Calu3 (cell line): Measurements from ENCODE around the gene MLYCD. TPM values are rescaled to one million over a fixed set of nuclear protein-coding genes. Genes with fewer than 3 reads are reported as not detected.

ENCODE experiments used
- BruUV-seq: library from RNA; stranded (reverse); fragments of 400-500 nt; replicated peaks from 2 replicates; lab custom pipeline; 2021; lab: Mats Ljungman, UMichigan
- CTCF ChIA-PET: fragments of 300-600 bp; sonication (Branson Sonifier 250); formaldehyde crosslinking; loops from one replicate; lab custom pipeline; 2022; ENCODE audit warnings: antibody characterized with exemption; lab: Charles Lee
- DNase-seq: peaks from one replicate; pipeline ENCODE4 v3.0.0; 2022
- H3K27ac Mint-ChIP-seq: one replicate; pipeline ENCODE4 v1.8.0; 2022; ENCODE audit warnings: mixed read lengths; ENCODE audit not compliant: unreplicated experiment
- H3K27me3 Mint-ChIP-seq: one replicate; pipeline ENCODE4 v1.8.0; 2022; ENCODE audit warnings: mixed read lengths; ENCODE audit not compliant: unreplicated experiment
- H3K36me3 Mint-ChIP-seq: one replicate; pipeline ENCODE4 v1.8.0; 2022; ENCODE audit warnings: mild to moderate bottlenecking, moderate library complexity, mixed read lengths; ENCODE audit not compliant: insufficient read depth, unreplicated experiment
- H3K4me1 Mint-ChIP-seq: one replicate; pipeline ENCODE4 v1.8.0; 2022; ENCODE audit warnings: mild to moderate bottlenecking, low read depth, mixed read lengths; ENCODE audit not compliant: unreplicated experiment
- H3K4me3 Mint-ChIP-seq: one replicate; pipeline ENCODE4 v1.8.0; 2022; ENCODE audit warnings: mild to moderate bottlenecking, low read depth, moderate library complexity, mixed read lengths; ENCODE audit not compliant: unreplicated experiment
- H3K9me3 Mint-ChIP-seq: one replicate; pipeline ENCODE4 v1.8.0; 2022; ENCODE audit warnings: low read depth, mixed read lengths; ENCODE audit not compliant: unreplicated experiment
- CTCF ChIP-seq: fragments of 200-600 bp; IDR thresholded peaks from one replicate; pipeline ENCODE4 v1.8.0; 2022; ENCODE audit warnings: antibody characterized with exemption; ENCODE audit not compliant: unreplicated experiment
- intact Hi-C: fragments of 100-400 bp; cut with micrococcal nuclease; formaldehyde crosslinking; loops from one replicate; pipeline ENCODE4 v1.10.0; 2022; ENCODE audit not compliant: unreplicated experiment
- total RNA-seq: library from RNA; stranded (reverse); gene quantifications from 2 replicates; pipeline ENCODE4 v1.2.3, GENCODE V29; 2022

MLYCD gene
- total RNA-seq, 1 experiment from 2014 or later, result 10.3 TPM

GRCh38 chr16:83915491-83915890, 16.6 kb downstream of the MLYCD start:
- H3K36me3 Mint-ChIP-seq, result peaks cover 27% of the 10 kb centered on the region
- intact Hi-C loops, result no loop called here

GRCh38 chr16:83917152-83918120, 18.5 kb downstream of the MLYCD start:
- intact Hi-C loops, result no loop called here

More at GRCh38 chr16:83915491-83915890, 16.6 kb downstream of the MLYCD start:
- Mint-ChIP-seq H3K9me3 (peaks cover 15% of the 10 kb centered on the region), H3K27ac (no peak overlapping the region), H3K4me3 (no peak overlapping the region), H3K27me3 (no peaks in the 10 kb centered on the region), H3K4me1 (no peaks in the 10 kb centered on the region)
- no TSS peak for BruUV-seq
- no peak for DNase-seq
- no peak for TF ChIP-seq CTCF
- CTCF ChIA-PET, result no interaction called here

GRCh38 chr16:83920894-83921491, 22.1 kb downstream of the MLYCD start:
- no peaks in the 10 kb centered on the region for H3K27me3 Mint-ChIP-seq
- TF ChIP-seq CTCF, result no peak
- H3K36me3 Mint-ChIP-seq, result peaks cover 12% of the 10 kb centered on the region
- H3K4me3 Mint-ChIP-seq, result no peak overlapping the region
- H3K9me3 Mint-ChIP-seq, result peaks cover 12% of the 10 kb centered on the region
- intact Hi-C loops, result no loop called here
- CTCF ChIA-PET, result no interaction called here
- no peak for DNase-seq
- H3K4me1 Mint-ChIP-seq, result no peaks in the 10 kb centered on the region
- BruUV-seq, result no TSS peak
- no peak overlapping the region for H3K27ac Mint-ChIP-seq

More at GRCh38 chr16:83917152-83918120, 18.5 kb downstream of the MLYCD start:
- CTCF ChIA-PET, result no interaction called here
- DNase-seq, result no peak
- H3K9me3 Mint-ChIP-seq, result peaks cover 15% of the 10 kb centered on the region
- no peak overlapping the region for H3K27ac Mint-ChIP-seq
- peaks cover 27% of the 10 kb centered on the region for H3K36me3 Mint-ChIP-seq
- H3K27me3 Mint-ChIP-seq, result no peaks in the 10 kb centered on the region
- no peak overlapping the region for H3K4me3 Mint-ChIP-seq
- BruUV-seq, result no TSS peak
- TF ChIP-seq CTCF, result no peak
- H3K4me1 Mint-ChIP-seq, result no peaks in the 10 kb centered on the region

DNA sequence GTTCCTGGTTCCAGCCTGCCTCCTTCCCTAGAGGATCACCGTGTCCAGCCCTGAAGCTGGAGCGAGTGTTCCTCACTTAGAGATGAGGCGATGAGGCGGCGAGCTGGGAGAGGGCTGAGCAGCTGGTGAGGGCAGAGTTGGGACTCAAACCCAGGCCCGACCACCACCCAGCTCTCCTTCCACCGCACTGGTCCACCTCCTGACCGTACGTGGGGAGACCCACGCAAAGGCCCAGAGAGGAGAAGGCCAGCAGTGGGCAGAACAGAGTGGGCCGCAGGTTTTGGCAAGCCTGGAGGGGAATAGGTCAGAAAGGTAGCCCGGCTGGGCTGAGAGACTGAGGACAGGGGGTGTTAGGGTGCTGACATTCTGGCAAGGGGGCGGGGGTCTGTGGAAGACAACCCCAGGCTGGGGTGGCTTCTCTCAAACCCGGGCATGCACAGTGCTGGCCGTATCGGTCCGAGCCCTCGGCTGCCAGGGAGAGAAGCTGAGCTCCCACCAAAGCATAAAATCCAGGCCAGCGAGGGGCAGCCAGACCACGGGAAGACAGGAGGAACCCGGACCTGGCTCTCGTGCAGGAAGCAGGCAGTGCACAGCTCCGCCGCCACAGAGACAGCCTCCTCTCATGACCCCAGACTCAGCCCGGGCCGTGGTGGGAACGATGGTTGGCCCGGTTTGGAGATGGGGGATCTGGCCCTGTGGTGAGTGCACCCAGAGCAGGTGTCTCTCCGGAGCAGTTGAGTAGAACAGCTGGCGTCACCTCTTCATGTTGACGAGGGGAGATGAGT, 24.9 kb downstream of the MLYCD start:
- CTCF ChIA-PET, result no interaction called here
- Mint-ChIP-seq H3K36me3 (peaks cover 20% of the 10 kb centered on the region), H3K4me1 (peaks cover 12% of the 10 kb centered on the region), H3K9me3 (peaks cover 7% of the 10 kb centered on the region), H3K27ac (no peak overlapping the region), H3K27me3 (no peaks in the 10 kb centered on the region), H3K4me3 (no peak overlapping the region)
- no peak for TF ChIP-seq CTCF
- BruUV-seq, result no TSS peak
- no peak for DNase-seq
- intact Hi-C loops, result no loop called here
